Superior temporal gyrus (tissue), 1 donor: ENCODE data around the gene HAPLN1.

ENCODE experiments used
- DNase-seq: peaks from one replicate; pipeline ENCODE4 v3.0.0-alpha.2; 2016; ENCODE audit errors: extremely low spot score

The HAPLN1 gene

DNA sequence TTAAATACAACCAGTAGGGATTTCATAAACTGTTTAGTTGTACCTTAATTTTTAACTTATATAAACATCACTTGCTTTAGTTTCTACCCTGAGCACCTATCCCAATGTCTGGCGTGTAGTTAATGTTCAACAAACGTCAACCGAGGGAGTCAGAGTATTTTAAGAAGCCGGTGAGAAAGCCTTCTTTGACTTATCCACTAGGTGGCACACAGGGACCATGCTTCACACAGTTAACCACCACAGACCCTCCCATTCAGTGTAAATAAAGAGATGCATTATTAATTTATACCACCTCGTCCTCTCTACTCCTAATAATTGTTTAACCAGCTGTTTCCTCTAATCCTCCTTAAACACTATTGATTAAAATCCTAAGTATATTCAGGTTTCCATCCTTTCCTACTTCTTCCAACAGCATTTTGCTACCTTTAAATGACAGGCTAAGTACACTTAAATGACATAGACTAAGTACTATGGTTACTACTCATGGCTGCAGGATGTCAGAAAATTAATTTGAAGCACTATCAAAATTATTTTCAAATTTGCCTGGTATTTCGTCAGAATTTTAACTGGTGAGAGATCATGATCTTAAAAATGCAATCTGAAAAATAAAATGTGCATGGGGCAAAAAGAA lies 2.3 kb downstream of the HAPLN1 start:
- DNase-seq: peak; percentile 89

DNA sequence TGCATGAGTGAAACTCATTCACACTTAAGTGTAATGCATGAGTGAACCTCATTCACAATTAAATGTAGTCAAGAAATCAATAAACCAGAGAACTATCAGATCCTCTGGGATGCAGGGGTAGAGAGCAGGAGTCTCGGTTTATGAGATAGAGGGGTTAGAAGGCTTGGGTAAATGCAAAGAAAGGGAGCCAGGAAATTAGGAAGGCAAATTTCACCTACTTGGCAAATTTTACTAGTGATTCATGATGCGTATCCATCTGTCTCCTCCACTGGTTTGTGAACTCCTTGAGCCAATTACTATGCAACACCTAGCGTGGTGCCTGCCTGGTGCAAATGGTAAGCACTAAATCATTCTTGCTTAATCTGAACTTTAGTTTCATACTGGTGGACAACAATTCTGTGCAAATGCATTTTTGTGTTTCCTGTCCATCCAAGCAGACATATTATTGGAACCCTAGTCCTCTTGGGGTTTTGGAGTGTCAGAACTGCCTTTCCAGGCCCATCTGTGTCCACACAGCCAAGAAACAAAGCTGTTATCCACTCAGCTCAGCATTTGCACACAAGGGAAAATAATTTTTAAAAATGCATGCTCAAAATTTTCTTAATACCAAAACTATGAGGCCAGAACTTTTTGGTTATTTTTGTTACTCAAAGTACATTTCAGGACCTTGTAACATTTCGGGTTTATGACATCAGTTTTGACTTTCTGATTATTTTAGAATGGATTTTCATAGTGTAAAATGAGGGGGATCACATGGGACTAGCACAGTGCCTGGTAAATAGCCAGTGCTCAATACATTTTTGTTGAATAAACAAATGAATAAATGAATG lies 5.2 kb downstream of the HAPLN1 start:
- DNase-seq: no peak

DNA sequence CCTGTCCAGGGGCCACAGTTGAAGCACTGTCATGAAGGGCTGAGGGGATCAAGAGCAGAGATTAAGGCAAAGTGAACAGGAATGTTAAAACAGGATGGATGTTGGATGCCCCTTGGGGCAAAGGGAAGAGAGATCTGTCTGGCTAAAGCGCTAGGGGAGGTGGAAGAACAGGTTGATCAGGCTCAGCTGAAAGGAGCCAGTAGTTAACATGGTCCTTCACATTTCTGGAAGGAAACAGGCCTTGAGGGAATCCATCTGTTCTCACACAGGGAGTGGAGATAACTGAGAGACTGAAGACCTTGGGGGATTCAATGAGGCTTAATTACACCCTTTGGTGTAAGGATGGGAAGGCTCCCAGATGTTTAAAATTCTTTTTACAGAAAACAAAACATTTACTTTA lies 5.8 kb downstream of the HAPLN1 start:
- no peak for DNase-seq

DNA sequence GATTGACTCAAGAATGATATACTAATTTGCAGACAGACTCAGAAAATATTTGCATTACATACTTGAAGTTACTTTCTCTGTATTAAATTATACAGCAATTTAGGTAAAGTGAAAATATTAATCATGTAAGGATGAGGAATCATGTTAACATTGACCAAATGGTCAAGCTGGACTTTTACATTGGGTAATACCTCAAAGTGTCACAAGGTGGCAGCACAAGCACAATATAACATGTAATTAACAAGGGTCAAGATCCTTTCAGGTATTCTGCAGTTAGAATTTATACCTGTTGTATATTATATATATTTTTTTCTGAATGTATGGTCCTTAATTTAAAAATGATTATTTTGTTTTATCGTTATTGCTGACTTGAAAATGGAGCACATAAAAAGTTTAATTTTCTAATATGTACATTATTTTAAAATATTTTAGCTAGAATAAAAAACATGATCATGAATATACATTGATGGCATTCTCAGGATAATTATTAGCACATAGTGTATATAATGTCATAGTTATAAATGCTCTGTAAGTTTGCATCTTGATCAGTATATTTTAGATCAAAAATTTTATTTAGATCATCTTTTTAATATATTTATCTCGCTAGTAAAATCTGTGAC lies 8.6 kb downstream of the HAPLN1 start:
- peak; percentile 87 for DNase-seq

DNA sequence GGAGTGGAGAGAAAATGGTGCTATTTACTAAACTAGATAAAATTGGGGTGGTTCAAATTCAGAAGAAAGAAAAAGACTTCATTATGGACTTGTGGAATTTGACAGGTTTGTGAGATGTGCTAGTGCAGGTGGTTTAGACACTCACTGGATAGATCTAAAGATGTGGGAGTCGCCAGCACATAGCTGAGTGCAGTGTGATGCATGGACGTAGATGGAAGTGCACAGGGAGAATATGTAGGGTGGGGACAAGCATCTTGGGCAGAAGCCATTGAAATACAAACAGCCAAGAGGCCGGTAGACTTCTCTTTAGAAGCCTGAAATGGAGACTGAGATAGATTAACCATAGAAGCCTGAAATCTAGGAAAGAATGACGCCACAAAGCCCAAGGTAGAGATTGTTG lies 10.7 kb downstream of the HAPLN1 start:
- no peak for DNase-seq

DNA sequence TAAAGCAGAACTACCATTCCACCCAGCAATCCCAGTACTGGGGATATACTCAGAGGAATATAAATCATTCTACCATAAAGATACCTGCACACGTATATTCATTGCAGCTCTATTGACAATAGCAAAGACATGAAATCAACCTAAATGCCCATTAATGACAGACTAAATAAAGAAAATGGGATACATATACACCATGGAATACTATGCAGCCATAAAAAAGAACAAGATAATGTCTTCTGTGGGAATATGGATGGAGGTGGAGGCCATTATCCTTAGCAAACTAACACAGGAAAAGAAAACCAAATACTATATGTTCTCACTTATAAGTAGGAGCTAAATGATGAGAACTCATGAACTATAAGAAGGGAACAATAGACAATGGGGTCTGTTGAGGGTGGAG lies 12.5 kb downstream of the HAPLN1 start:
- DNase-seq: no peak

DNA sequence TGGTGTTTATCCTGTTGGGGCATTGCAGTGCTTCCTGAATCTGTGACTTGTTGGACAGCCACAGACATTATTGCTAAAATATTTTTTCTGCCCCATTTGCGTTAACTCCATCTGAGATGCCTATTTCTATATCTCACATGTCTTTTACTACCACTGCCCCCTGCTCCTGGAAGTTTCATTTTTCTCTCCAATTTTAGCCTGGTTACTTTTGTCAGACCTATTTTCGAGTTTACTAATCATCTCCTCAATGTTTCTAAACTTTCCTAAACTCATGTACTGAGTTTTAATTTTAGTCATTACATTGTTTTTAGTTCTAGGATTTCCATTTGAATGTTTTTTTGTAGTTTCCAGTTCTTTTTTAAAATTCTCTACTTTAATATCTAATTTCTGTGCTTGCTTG lies 17.6 kb downstream of the HAPLN1 start:
- no peak for DNase-seq

DNA sequence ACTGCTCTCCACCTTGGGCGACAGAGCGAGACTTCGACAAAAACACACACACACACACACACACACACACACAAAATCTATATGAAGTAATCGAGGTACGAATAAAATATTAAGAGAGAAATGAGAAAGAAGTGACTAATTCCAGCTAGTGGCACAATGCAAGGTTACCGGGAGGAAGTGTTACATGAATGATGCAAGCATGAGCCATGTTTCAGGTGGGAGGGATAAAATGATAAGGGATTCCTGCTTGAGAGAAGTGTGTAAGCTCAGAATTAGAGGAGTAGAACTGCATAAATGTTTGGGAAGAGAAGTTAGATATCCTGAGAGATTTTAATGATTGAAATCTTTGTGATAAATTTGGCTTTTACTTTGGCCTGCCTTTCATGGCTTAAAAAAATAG lies 18.8 kb downstream of the HAPLN1 start:
- DNase-seq: no peak

DNA sequence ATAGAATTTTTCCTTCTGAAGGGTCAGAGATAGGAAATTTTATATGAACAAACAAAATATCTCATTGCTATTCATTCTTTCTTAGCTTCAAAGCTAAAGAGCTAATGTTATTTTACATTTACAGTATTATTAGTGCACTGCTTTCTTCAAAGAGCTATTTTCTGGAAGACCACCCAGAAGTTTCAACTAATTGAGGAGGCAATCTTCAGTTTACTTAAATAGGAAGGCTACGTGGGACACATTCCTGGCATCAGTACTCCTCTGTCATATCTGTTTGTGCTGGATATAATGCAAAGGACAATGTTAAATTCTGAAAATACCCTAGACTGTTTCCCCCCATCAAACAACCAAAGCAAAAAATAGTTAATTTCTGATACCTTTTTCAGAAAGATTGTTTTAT lies 30.8 kb downstream of the HAPLN1 start:
- no peak for DNase-seq

DNA sequence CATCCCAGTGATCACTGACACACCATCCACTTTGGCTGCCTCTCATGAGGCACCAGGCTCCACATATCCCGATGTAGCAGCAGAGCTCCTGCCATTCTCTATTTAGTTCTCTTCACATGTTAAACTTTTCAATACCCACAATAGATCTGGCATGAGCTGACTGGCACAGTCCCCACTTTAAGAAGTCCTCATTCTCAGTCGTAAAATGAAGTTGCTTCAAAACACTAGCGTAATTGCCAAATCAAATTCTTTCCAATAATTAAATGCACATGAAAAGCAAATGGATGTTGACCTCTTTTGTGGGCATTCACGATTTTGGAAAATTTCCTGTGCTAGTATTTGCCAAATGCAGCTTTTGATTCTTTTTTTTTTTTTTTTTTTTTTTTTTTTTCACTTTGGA lies 32.4 kb downstream of the HAPLN1 start:
- no peak for DNase-seq

DNA sequence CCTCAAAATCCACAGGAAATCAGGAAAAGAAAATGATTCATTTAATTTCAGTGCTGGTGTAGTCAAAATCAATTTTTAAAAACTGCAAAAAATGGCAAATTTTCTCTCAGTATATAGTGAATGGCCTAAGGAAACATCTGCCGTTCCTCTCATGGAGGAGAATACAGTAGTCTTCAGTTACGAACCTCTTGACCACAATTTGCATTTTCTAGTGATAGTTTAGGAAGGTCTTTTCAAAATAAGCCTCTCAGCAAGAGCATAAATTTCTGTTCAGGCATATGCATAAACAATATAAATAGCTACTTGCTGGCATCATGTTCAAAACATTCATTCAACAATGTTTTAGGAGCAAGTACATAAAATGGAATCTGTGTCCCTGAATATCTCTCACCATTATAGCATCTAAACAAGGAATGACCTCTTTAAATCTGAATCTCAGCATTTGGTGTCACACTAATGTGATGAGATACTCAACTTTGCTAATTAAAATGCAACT lies 33.5 kb downstream of the HAPLN1 start:
- no peak for DNase-seq

DNA sequence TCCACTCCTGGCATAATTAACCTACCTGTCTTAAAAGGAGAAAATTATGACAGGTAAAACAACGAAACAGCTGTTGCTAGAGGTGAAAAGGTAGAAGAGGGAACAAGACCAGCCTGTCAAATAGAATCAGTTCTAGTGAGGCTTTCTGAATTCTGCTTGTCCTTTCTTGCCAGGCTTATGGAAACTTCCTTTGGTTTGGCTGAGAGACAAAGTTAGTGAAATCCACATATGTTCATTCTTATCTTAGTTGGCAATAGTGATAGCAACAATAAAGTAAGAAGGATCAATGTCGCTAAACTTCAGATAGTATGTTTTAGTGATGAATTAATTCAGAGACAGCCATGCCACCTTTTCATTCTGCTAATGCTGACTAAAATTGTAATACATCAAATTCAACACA lies 34.4 kb downstream of the HAPLN1 start:
- no peak for DNase-seq

DNA sequence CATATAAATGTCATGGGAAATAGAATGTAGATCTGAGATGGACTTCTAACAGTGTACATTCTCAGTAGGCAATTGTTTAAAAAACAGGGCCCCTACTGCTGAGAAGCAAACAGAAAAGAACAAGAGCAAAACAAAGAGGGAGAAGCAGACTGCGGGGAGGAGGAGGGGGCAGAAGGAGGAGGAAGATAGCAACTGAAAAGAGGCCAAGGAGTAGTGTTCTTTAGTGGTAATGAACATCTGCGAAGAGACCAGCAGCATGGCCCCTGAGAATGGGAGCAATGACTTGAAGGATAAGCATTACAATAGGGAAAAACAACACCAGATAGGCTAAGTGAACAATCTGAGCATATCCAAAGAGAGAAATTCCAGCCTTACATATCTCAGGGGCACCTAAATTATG lies 36.8 kb downstream of the HAPLN1 start:
- no peak for DNase-seq

DNA sequence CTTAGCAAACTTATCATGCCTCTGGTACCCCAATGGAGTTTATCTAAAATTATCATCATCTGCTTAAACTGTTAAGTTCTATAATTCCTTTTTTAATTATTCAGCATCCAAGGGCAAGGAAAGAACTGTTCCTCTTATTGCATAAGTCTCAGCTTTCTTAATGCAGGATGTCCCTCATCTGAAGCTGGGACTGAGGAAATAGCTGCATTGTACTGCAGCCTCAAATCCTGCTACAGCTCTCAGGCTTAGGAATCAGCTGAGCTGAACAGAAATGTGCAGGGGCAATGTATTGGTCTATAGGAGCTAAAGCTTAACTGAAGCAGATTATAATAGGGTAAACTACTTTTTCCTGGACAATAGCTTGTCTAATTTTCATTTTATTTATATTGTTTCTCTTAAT lies 48.0 kb downstream of the HAPLN1 start:
- DNase-seq: no peak

DNA sequence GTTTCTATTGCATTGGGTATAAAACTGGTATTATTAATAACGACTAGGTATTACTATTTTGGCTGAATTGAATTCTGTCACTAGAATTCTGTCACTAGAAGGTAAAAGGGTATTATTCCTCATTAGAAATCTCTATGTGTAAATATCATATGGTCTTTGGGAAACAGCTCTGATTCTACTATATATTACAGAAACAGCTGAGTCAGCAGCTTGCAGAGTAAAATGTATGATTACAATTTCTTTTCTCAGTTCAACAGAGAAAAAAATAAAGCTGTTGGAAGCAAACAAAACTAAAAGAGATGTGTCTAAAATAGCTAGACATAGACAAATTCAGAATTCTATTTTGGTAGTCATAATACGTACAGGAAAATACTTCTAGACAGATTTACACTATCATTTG lies 48.5 kb downstream of the HAPLN1 start:
- DNase-seq: no peak

DNA sequence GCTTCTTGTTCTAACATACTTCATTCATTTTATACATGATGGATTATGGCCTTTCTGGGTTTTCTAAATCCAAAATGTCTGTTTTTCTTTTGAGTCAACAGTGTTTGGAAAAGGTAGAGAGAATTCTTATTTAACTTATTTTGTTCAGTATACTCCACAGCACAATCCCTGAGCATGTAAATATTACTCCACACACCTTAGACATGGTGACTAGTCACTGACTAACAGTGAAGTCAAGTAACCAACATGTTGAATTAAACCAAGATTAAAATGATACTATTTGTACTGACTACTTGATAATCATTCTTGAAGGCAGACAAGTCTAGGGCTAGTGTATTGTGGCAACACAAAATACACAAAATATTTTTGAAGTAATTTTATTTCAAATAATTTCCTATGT lies 55.0 kb downstream of the HAPLN1 start:
- DNase-seq: no peak

DNA sequence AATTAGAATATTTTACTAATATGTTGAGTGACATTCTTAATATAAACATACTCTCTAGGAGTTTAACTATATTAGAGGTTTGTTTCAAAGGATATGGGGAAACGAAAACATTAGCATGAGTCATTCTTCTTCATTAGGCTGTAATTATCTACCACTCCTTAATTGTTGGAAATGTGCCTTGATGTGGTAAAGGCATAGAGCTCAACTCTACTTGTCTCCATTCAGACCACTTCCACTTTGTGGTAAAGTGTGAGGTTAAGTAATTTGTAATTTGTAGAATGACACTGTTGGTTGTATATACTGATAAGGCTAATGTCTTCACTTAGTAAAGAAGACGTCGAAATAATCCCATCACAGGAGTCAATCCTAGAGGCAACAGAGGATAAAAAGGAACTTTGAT lies 58.1 kb downstream of the HAPLN1 start:
- DNase-seq: no peak

DNA sequence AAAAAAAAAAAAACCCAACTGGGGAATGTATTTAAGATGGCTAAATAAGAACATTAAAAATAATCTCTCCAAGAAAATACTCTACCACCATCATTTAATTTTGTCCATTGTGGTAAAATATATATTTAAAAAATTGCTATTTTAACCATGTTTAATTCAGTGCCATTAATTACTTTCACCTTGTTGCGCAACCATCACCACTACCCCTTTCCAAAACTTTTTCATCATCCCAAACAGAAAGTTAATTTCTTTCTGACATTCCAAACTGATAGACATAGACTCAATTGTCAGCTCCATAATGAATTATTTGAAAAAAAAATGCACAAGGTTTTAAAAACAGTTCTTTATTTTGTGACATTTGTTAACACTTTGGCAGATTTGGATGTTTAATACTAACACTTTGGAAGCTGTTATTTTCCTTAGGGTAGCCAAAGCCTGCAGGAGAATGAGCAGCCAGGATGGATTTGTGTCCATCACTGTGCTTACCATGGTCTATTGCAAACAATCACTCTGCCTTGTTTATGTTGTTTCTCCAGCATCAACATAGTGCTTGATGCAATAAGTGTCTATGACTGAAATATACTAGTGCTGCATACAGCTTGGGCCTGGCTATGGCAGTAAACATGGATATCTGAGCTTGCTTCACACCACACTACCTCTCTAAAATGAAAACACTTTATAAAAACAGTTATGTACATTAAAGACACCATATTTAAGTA lies 62.7 kb downstream of the HAPLN1 start:
- no peak for DNase-seq

DNA sequence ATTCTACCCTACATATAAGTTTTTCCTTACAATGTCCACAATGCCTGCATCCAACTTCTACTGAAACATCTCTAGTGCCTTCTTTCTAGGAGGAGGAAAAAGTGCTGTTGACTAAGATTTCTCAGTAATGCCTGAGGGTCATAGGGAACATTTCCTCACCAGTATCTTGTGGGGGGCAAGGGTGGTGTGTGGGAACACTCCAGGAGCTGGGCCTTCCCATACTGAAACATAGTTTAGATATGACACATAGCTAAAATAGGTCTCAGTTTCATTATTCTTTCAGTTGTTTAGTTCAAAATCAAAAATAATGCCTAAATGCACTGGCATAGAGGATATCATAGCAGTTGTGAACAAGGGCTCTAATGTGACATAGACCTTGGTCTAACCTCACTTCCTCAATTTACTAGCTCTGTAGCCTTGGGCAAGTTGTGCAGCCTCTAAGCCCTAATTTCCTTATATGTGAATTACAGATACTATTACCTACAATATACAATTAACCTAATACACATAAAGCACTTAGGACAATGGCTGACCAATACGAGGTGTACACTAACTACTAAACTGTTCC lies 66.1 kb downstream of the HAPLN1 start:
- no peak for DNase-seq

DNA sequence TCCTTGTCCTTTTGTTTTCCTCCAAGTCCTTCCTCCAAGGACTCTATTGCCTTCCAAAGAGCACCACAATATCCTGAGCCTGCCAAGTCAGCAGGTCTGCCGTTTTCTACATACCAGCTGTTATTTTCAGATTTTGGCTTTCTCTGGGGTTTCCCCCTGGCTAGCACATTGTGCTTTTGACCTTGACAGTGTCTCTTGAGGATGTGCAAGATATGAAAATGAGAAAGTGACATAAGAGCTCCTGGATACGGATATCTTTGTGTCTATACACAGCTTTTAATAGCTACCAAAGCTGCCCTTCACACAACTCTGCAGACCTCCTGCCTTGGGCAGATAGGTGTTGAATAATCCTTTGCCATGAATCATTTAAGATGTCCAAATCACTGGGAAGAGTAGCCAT lies 67.0 kb downstream of the HAPLN1 start:
- no peak for DNase-seq

DNA sequence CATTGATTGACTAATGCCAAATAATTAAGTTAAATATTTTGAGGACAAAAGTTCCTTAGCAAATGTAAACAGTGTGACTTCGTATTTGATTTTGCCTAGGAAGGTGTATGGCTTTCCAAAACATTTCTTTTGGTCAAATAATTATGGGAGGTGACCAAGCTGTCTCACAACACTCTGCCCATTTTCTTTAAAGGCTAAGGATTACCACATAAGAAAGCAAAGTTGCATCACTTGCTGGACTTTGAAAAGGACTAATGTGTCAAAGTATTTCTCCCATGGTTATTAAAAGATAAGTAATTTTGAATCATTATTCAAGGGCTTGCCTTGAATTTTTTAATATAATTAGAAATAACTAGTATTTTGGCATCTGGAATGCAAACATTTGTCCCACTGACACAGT lies 74.7 kb downstream of the HAPLN1 start:
- DNase-seq: no peak

DNA sequence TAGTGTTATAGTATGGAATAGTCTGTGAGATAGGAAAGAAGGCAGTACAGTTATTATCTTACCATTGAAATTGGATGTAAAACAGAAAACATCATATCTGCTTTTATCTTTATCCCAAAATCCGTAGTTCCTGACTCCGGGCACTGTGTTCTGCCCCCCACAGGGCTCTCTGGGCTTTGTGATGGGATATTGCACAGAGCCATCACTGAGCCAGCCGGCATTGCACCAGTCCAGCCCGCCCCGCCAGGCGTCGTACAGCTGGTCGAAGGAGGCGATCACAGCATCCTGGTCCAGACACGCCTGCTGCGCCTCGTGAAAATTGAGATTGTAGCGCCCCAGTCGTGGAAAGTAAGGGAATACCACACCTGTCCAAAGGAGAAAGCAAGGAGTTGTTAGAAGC lies 76.4 kb downstream of the HAPLN1 start:
- DNase-seq: no peak
